ENCODE data around the gene TANK. TPM values are rescaled to one million over a fixed set of nuclear protein-coding genes. Genes with fewer than 3 reads are reported as not detected.

The TANK gene
- total and polyA plus RNA-seq, 2 of the 8 experiments (the other 6 are each of a cell fraction or from before 2014, with no cell fraction given): 7.0 to 26.1 TPM

DNA sequence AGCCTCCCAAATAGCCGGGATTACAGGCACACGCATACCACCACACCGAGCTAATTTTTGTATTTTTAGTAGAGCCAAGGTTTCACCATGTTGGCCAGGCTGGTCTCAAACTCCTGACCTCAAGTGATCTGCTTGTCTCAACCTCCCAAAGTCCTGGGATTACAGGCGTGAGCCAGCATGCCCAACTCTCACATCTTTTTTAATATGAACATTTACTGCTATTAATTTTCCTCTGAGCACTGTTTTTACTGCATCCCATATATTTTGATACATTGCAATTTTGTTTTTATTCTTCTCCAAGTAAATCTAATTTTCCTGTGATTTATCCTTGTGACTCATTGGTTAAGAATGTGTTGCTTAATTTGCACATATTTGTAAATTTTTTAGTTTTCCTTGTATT lies 9.5 kb upstream of the TANK start (continued):
- TF ChIP-seq, protein P1, sequence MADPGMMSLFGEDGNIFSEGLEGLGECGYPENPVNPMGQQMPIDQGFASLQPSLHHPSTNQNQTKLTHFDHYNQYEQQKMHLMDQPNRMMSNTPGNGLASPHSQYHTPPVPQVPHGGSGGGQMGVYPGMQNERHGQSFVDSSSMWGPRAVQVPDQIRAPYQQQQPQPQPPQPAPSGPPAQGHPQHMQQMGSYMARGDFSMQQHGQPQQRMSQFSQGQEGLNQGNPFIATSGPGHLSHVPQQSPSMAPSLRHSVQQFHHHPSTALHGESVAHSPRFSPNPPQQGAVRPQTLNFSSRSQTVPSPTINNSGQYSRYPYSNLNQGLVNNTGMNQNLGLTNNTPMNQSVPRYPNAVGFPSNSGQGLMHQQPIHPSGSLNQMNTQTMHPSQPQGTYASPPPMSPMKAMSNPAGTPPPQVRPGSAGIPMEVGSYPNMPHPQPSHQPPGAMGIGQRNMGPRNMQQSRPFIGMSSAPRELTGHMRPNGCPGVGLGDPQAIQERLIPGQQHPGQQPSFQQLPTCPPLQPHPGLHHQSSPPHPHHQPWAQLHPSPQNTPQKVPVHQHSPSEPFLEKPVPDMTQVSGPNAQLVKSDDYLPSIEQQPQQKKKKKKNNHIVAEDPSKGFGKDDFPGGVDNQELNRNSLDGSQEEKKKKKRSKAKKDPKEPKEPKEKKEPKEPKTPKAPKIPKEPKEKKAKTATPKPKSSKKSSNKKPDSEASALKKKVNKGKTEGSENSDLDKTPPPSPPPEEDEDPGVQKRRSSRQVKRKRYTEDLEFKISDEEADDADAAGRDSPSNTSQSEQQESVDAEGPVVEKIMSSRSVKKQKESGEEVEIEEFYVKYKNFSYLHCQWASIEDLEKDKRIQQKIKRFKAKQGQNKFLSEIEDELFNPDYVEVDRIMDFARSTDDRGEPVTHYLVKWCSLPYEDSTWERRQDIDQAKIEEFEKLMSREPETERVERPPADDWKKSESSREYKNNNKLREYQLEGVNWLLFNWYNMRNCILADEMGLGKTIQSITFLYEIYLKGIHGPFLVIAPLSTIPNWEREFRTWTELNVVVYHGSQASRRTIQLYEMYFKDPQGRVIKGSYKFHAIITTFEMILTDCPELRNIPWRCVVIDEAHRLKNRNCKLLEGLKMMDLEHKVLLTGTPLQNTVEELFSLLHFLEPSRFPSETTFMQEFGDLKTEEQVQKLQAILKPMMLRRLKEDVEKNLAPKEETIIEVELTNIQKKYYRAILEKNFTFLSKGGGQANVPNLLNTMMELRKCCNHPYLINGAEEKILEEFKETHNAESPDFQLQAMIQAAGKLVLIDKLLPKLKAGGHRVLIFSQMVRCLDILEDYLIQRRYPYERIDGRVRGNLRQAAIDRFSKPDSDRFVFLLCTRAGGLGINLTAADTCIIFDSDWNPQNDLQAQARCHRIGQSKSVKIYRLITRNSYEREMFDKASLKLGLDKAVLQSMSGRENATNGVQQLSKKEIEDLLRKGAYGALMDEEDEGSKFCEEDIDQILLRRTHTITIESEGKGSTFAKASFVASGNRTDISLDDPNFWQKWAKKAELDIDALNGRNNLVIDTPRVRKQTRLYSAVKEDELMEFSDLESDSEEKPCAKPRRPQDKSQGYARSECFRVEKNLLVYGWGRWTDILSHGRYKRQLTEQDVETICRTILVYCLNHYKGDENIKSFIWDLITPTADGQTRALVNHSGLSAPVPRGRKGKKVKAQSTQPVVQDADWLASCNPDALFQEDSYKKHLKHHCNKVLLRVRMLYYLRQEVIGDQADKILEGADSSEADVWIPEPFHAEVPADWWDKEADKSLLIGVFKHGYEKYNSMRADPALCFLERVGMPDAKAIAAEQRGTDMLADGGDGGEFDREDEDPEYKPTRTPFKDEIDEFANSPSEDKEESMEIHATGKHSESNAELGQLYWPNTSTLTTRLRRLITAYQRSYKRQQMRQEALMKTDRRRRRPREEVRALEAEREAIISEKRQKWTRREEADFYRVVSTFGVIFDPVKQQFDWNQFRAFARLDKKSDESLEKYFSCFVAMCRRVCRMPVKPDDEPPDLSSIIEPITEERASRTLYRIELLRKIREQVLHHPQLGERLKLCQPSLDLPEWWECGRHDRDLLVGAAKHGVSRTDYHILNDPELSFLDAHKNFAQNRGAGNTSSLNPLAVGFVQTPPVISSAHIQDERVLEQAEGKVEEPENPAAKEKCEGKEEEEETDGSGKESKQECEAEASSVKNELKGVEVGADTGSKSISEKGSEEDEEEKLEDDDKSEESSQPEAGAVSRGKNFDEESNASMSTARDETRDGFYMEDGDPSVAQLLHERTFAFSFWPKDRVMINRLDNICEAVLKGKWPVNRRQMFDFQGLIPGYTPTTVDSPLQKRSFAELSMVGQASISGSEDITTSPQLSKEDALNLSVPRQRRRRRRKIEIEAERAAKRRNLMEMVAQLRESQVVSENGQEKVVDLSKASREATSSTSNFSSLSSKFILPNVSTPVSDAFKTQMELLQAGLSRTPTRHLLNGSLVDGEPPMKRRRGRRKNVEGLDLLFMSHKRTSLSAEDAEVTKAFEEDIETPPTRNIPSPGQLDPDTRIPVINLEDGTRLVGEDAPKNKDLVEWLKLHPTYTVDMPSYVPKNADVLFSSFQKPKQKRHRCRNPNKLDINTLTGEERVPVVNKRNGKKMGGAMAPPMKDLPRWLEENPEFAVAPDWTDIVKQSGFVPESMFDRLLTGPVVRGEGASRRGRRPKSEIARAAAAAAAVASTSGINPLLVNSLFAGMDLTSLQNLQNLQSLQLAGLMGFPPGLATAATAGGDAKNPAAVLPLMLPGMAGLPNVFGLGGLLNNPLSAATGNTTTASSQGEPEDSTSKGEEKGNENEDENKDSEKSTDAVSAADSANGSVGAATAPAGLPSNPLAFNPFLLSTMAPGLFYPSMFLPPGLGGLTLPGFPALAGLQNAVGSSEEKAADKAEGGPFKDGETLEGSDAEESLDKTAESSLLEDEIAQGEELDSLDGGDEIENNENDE (IDR thresholded peaks at IDR 0.05; ENCODE audit: insufficient replicate concordance, low read length): no peak
- TF ChIP-seq JUN (IDR thresholded peaks at IDR 0.05; ENCODE audit: low read depth, low read length) (no peak), POU5F1 (IDR thresholded peaks at IDR 0.05; ENCODE audit: low read depth, low read length) (no peak), RAD21 (IDR thresholded peaks at IDR 0.05 in 1 of 2, conservative IDR thresholded peaks at IDR 0.05 in 1 of 2; ENCODE audit: low read depth in 2 of 2, low read length in 2 of 2) (no peak), ATF2 (IDR thresholded peaks at IDR 0.05; ENCODE audit: low read length) (no peak), SP1 (IDR thresholded peaks at IDR 0.05; ENCODE audit: low read depth, low read length) (no peak), RXRA (IDR thresholded peaks at IDR 0.05; ENCODE audit: insufficient read depth, low read depth, low read length) (no peak), ASH2L (IDR thresholded peaks at IDR 0.05; ENCODE audit: low read length) (no peak), GTF2F1 (IDR thresholded peaks at IDR 0.05; ENCODE audit: borderline replicate concordance, low read depth, low read length) (no peak)

All from H1 (cell line).